RKO (cell line): ENCODE data around the gene MBLAC1.

Source experiments
- DNase-seq: peaks from one replicate; pipeline ENCODE4 v3.0.0-alpha.2; 2016; ENCODE audit warnings: low spot score

The MBLAC1 gene

GRCh38 chr7:100153708-100154535, 27.2 kb downstream of the MBLAC1 start:
- DNase-seq = no peak

GRCh38 chr7:100154651-100155491, 28.1 kb downstream of the MBLAC1 start:
- DNase-seq = no peak

- DNase-seq = no peak
Observed at GRCh38 chr7:100155553-100156317, 29.0 kb downstream of the MBLAC1 start.

DNA sequence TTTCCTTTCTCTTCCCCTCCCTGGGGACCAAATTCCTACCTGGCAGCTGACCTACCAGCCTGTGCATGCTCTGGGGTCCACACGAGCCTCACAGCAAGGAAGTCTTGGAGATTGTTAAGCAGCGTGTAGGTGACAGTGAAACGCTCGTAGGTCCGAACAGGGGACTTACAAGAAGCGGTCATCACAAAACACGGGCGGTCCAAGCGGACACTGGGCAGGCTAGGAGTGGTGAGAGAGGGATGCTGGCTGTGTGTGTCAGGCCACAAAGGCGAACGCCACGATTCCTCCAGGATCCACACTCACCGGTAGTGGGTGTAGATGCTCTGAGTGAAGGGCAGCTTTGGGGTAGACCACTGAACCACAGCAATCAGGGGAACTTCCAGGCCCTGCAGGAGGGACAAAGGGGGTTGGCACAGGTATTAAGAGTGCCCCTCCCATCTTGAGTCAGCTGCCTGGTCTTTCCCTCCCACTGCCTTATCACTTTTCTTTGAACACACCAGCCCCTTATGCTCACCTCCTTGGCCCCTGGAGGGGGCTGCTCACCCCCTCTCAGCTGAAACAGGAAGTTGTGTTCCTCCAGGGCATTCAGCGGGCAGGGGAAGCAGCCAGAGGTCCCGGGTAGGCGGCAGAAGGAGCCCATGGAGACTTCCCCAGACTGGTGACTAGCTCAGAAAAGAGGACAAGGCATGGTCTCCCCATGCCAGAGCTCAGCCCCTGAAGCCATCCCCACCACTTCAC, 29.7 kb downstream of the MBLAC1 start:
- no peak for DNase-seq

- DNase-seq = no peak
Observed at GRCh38 chr7:100157069-100157333, 30.2 kb downstream of the MBLAC1 start.

DNA sequence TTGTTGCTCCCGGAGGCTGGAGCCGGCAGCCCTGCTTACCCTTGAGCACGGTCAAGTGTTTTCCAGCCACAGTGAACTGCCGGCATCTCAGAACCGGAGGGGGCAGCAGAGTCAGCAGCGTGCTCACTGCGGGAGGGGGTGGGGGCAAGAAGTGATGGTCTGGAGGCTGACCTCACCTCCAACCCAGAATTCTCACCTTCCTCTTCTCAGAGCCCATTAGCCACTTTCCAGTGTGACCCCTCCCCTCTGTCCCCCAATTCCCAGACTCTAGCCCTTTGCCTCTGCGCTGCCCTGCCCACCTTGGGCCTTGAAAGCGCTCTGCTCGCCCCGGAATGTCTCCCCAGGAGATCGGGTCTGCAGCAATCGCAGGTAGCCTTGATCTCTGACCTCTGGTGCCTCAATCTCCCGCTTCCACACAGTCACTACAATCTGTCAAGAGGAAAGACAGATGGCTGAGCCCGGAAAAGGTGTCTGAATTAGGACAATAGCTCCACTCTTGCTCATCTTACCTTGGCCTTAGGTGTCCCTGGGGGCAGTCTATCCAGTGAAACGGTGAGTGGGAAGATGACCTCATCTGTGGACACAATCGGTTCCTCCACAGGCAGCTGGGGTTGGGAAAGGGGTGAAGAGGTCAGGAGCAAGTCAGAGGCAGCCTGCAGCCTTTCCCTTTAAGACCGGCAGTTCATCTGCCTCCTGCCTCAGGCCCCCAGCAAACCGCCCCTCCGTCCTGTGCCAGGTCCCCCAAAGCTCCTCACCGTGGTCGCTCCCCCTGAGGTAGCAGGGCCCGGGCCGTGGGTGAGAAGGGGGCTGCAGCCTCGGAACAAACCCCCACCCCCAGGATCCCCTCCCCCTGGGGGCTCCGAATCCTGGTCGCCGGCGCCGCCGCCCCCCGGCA, 30.8 kb downstream of the MBLAC1 start:
- DNase-seq = peak; percentile 84

DNA sequence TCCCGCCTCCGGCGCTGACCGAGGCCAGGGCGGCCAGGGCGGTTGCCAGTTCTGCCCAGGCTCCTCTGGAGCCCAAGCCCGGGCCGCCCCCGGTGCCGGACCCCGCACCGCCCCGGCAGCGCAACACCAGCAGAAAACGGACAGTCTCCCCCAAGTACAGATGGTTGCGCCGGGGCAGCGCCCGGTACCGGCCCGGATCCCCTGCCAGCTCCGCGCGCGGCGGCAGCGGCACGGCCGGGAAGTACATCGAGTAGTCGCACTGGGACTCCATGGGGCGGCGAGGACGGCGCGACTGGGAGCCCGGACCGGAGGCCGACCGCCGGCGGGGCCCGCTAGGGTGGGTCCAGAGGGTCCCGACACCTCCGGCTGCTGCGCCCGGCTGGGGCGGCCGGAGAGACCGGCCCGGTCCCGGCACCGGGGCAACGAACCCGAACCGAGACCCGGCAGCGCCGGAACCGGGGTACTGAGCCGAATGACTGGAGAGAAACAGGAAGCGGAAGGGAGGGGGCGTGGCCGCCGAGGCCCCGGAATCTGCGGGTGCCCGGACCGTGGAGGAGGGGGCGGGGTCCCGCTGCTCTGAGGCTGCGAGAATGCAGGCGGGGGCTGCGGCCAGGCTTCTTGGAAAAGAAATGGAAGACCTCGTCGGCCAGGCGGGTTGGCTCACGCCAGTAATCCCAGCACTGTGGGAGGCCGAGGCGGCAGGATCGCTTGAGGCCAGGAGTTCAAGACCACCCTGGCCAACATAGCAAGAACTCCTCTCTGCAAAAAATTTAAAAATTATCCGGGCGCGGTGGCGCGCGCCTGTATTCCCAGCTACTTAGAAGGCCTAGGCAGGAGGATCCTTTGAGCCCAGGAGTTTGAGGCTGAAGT, 31.7 kb downstream of the MBLAC1 start, which contains the start of gene TRAPPC14:
Gene TRAPPC14 (minus strand): TSS at position 495 of the 870 bp plus-strand sequence. CDS start 224 bp downstream, at position 271.
- DNase-seq = peak; percentile 92

DNA sequence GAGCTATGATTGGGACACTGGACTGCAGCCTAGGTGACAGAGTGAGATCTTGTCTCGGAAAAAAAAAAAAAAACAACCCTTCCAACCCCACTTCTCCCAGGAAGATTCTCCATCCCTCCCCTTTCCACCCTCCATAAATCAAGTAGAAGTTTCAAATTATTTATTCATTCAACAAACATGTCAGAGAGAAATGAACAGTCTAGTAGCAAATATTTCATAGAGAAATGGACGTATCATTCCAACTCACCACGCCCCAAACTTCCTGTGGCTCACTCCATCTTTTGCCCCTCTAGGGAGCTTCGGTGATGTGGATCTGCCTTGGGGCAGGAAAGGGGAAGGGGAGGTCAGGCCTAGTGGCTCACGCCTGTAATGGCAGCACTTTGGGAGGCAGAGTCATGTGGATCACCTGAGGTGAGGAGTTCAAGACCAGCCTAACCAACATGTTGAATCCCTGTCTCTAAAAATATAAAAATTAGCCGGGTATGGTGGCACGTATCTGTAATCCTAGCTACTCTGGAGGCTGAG, 32.4 kb downstream of the MBLAC1 start:
- peak; percentile 48 for DNase-seq

GRCh38 chr7:100160067-100160466, 33.3 kb downstream of the MBLAC1 start:
- DNase-seq = no peak

DNA sequence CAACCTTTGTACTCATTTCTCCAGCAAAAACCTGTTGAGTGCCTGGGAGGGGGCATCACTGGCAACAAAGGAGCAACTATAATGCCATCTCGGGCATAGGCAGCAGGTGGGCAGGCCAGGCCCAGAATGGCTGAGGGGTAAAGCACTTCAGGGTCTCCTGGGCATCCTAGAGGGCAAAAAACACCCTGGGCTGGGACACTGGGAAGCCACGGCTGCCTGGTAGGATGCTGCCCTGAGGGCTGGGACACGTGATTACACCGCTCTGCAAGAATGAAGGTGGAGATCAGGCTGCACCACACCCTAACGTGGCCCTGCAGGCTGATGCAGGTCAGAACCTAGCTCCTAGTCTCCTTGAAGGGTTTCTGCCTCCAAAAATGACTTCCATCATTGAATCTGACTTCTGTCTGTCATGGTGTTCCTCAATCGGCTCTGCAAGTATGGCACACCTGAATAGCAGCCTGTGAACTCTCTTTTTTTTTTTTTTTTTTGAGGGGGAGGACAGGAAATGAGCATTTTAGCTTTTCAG, 36.3 kb downstream of the MBLAC1 start:
- DNase-seq = no peak

- DNase-seq = no peak
Observed at GRCh38 chr7:100163871-100164270, 37.1 kb downstream of the MBLAC1 start.

DNA sequence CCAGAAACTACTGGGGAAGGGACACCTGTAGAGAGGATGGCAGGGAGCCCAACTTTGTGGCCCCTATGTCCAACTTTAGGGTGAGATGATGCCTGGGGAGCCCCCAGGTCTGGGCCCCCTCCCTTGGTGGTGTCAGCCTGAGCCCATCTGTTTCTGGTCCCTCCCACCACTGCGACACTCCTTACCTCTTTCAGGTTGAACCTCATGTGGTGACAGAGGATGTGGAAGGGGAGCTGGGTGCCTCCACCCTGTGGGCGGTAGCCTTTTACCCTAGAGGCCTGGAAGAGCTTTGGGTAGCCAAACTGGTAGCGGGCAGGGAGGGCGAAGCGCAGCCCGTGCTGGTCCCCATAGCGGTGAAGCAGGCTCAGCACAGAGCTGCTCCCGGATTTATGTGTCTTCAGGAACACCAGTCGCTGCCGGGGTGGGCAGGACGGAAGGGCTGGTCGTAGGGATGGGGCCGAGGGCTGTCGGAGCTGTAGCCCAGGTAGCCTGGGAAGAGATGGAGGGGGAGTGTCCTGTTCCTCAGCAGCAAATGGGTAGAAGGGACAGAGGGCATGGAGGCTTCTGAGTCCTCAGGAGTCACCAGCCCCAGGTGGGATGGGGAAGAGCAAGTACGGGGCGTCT, 39.7 kb downstream of the MBLAC1 start:
- DNase-seq = no peak

GRCh38 chr7:100166970-100167911, 40.5 kb downstream of the MBLAC1 start:
- no peak for DNase-seq

DNA sequence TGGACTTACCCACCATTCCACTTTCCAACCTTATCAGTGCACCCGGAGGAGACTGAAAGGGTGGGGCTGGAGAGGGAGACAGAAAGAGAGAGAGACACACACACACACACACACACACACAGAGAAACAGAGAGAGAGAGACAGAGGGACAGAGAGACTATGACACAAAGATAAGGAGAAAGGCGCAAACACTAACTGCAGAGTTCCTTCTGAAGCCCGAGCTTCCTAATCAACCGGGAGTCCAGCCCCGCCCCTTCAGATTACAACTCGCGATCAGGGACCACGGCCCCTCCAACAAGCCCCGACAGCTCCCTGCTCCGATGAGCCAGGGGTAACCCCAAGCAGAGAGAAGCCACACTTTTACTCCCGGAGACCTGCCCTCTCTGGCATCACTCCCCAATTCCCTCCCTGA, 41.2 kb downstream of the MBLAC1 start:
- DNase-seq = no peak

DNA sequence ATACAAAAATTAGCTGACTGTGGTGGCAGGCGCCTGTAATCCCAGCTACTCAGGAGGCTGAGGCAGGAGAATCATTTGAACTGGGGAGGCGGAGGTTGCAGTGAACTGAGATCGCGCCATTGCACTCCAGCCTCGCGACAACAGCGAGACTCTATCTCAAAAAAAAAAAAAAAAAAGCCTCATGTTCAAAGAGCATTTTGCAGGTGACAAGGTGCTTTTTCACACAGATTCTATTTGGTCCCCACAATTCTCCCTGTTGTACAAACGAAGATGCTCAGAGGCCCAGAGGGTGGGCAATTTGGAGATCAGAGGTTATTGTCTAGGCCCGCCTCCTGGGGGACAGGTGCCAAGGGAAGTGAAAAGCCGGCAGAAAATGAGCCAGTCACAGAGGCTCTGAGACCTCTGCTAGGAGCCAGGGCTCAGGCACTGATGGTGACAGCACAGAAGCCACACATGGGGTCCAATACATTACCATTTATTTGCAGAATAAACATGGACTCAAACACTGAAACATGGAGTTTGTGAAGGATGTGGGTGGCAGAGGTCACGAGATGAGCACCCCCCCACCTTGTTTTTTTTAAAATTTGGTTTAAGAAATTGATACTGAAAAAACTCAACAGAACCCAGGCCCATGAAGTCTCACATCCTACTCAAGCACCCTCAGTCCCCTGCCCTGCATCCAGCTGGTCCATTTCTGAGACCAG, 42.5 kb downstream of the MBLAC1 start:
- no peak for DNase-seq

- no peak for DNase-seq
Observed at GRCh38 chr7:100170101-100170897, 43.5 kb downstream of the MBLAC1 start.
